Neural progenitor cell (in vitro differentiated cells): Measurements from ENCODE around the gene MORN1. TPM values are rescaled to one million over a fixed set of nuclear protein-coding genes. Genes with fewer than 3 reads are reported as not detected.

Source experiments
- DNase-seq: peaks from one replicate; pipeline ENCODE4 v3.0.0-alpha.2; 2016; ENCODE audit warnings: low spot score
- H2AFZ ChIP-seq: fragments of 200-600 bp; sonication (generic); replicated peaks from 2 replicates; pipeline ENCODE4 v1.6.1; 2016; ENCODE audit warnings: antibody characterized with exemption
- H3F3A ChIP-seq: fragments of 200-600 bp; sonication (generic); 2 replicates; pipeline ENCODE4 v1.6.1; 2016; ENCODE audit warnings: antibody characterized with exemption, low read depth
- H3K27ac ChIP-seq: fragments of 200-600 bp; sonication (generic); 2 replicates; pipeline ENCODE4 v1.5.1; 2016; ENCODE audit warnings: mild to moderate bottlenecking
- H3K27me3 ChIP-seq: fragments of 200-600 bp; sonication (generic); 2 replicates; pipeline ENCODE4 v1.6.1; 2016; ENCODE audit warnings: mild to moderate bottlenecking, moderate library complexity
- H3K36me3 ChIP-seq: fragments of 200-600 bp; sonication (generic); 2 replicates; pipeline ENCODE4 v1.5.1; 2016
- H3K4me1 ChIP-seq: fragments of 200-600 bp; sonication (generic); 2 replicates; pipeline ENCODE4 v1.6.1; 2016; ENCODE audit warnings: mixed run types
- H3K4me2 ChIP-seq: fragments of 200-600 bp; sonication (generic); 2 replicates; pipeline ENCODE4 v1.6.1; 2016
- H3K4me3 ChIP-seq: fragments of 200-600 bp; sonication (generic); 2 replicates; pipeline ENCODE4 v1.5.1; 2016
- H3K79me2 ChIP-seq: fragments of 200-600 bp; sonication (generic); 2 replicates; pipeline ENCODE4 v1.6.1; 2016; ENCODE audit warnings: low read depth
- H3K9ac ChIP-seq: fragments of 200-600 bp; sonication (generic); 2 replicates; pipeline ENCODE4 v1.6.1; 2016
- H3K9me3 ChIP-seq: fragments of 200-600 bp; sonication (generic); 2 replicates; pipeline ENCODE4 v1.5.1; 2016; ENCODE audit warnings: low read depth
- H4K20me1 ChIP-seq: fragments of 200-600 bp; sonication (generic); 2 replicates; pipeline ENCODE4 v1.6.1; 2016; ENCODE audit warnings: low read depth
- H3K27ac Mint-ChIP-seq: 3 replicates; pipeline ENCODE4 v1.8.0; 2021; ENCODE audit warnings: mixed read lengths
- H3K27me3 Mint-ChIP-seq: 2 replicates; pipeline ENCODE4 v1.8.0; 2022; ENCODE audit warnings: low read depth, mild to moderate bottlenecking, inconsistent platforms, moderate library complexity, mixed read lengths; ENCODE audit not compliant: insufficient read depth
- H3K36me3 Mint-ChIP-seq: 3 replicates; pipeline ENCODE4 v1.8.0; 2021; ENCODE audit warnings: mixed read lengths
- H3K4me1 Mint-ChIP-seq: 3 replicates; pipeline ENCODE4 v1.8.0; 2021; ENCODE audit warnings: mixed read lengths
- H3K4me3 Mint-ChIP-seq: 3 replicates; pipeline ENCODE4 v1.8.0; 2021; ENCODE audit warnings: mild to moderate bottlenecking, moderate library complexity, mixed read lengths
- H3K9me3 Mint-ChIP-seq: 3 replicates; pipeline ENCODE4 v1.8.0; 2020; ENCODE audit warnings: mixed read lengths
- CTCF ChIP-seq: fragments of 200-600 bp; sonication (generic); IDR thresholded peaks from 2 replicates; pipeline ENCODE4 v1.5.1; 2017; ENCODE audit warnings: antibody characterized with exemption, mild to moderate bottlenecking
- EZH2 ChIP-seq: fragments of 200-600 bp; sonication (generic); IDR thresholded peaks from 2 replicates; pipeline ENCODE4 v1.6.1; 2017; ENCODE audit warnings: antibody characterized with exemption, mild to moderate bottlenecking, moderate library complexity
- EZH2phosphoT487 ChIP-seq: fragments of 200-600 bp; sonication (generic); IDR thresholded peaks from 2 replicates; pipeline ENCODE4 v1.6.1; 2017; ENCODE audit warnings: antibody characterized with exemption
- total RNA-seq: library from RNA; depleted of rRNA; stranded (reverse); fragments of >200 nt; gene quantifications from 2 replicates; pipeline ENCODE4 v1.2.3, GENCODE V29; 2015; ENCODE audit warnings: low replicate concordance

The MORN1 gene
- total RNA-seq, 1 donor from 2014 or later, result 7.0 TPM

GRCh38 chr1:2376931-2377672, 14.3 kb downstream of the MORN1 start:
- no peaks in the 10 kb centered on the region for H3K4me1 ChIP-seq
- Mint-ChIP-seq H3K27ac (no peak overlapping the region), H3K9me3 (no peaks in the 10 kb centered on the region), H3K4me1 (peaks cover 4% of the 10 kb centered on the region), H3K27me3 (peaks cover 2% of the 10 kb centered on the region), H3K4me3 (no peak overlapping the region), H3K36me3 (peaks cover 2% of the 10 kb centered on the region)
- H2AFZ ChIP-seq, result no peak overlapping the region
- no peak overlapping the region for H3K4me3 ChIP-seq
- no peaks in the 10 kb centered on the region for H3K36me3 ChIP-seq
- TF ChIP-seq EZH2phosphoT487 (no peak), CTCF (no peak), EZH2 (no peak)
- H3K27ac ChIP-seq, result no peak overlapping the region
- no peaks in the 10 kb centered on the region for H3K27me3 ChIP-seq
- H3K79me2 ChIP-seq, result no peaks in the 10 kb centered on the region
- no peaks in the 10 kb centered on the region for H3K9me3 ChIP-seq
- H3K9ac ChIP-seq, result no peak overlapping the region
- DNase-seq, result no peak
- H3F3A ChIP-seq, result no peaks in the 10 kb centered on the region
- H3K4me2 ChIP-seq, result no peak overlapping the region
- H4K20me1 ChIP-seq, result peaks cover 3% of the 10 kb centered on the region

DNA sequence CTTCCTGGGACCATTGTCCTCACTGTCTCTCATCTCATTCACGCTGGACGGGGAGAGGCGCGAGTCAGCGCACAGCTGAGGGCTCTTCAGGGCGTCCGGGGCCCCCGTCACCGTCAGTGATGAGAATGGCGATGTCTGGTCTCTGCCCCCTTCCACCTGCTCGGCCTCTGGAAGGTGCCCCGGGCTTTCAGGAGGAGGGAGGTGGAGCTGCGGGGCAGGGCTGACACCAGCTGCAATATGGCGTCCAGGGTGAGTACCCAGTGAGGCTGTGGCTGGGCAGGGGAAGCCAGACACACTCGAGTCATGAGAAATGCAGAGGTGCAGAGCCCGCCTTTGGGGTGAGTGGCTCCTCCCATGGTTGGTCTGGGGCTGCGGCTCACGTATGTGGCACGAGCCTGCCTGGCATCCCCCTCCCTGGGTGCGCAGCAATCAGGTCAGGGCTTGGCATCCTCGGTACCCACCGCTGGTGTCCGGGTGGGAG, 15.1 kb downstream of the MORN1 start:
- Histone ChIP-seq H3K27ac (no peak overlapping the region), H2AFZ (no peak overlapping the region), H3K4me2 (no peak overlapping the region), H3K27me3 (no peaks in the 10 kb centered on the region), H4K20me1 (no peaks in the 10 kb centered on the region), H3K36me3 (no peaks in the 10 kb centered on the region), H3K4me1 (no peaks in the 10 kb centered on the region), H3K9me3 (no peaks in the 10 kb centered on the region), H3K4me3 (no peak overlapping the region), H3K79me2 (no peaks in the 10 kb centered on the region), H3K9ac (no peak overlapping the region), H3F3A (no peaks in the 10 kb centered on the region)
- DNase-seq, result no peak
- Mint-ChIP-seq H3K4me1 (peaks cover 4% of the 10 kb centered on the region), H3K27ac (no peak overlapping the region), H3K4me3 (no peak overlapping the region), H3K27me3 (peaks cover 2% of the 10 kb centered on the region), H3K36me3 (peaks cover 3% of the 10 kb centered on the region), H3K9me3 (no peaks in the 10 kb centered on the region)
- TF ChIP-seq EZH2 (no peak), CTCF (no peak), EZH2phosphoT487 (no peak)

DNA sequence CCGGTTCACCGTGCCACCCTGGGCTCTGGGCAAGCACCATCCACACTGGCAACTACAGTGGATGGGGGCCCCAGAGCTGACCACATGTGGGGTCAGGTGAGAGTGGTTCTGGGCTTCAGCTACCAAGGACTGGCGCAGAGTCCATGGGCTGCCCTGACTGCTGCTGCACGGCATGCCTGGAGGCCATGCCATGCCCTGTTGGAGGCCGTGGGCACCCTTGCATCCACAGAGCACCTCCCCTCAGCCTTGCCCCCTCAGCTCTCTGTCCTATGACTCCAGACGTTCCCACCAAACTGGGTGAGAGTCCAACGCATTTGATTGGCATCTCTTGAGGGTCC, 15.5 kb downstream of the MORN1 start:
- peaks cover 6% of the 10 kb centered on the region for H3K36me3 Mint-ChIP-seq
- H3K4me2 ChIP-seq, result no peak overlapping the region
- H3K4me3 Mint-ChIP-seq, result no peak overlapping the region
- peaks cover 4% of the 10 kb centered on the region for H3K4me1 Mint-ChIP-seq
- DNase-seq, result no peak
- H4K20me1 ChIP-seq, result no peaks in the 10 kb centered on the region
- no peak overlapping the region for H3K27ac ChIP-seq
- H3K27ac Mint-ChIP-seq, result no peak overlapping the region
- no peaks in the 10 kb centered on the region for H3K27me3 ChIP-seq
- H2AFZ ChIP-seq, result no peak overlapping the region
- no peaks in the 10 kb centered on the region for H3K36me3 ChIP-seq
- no peak for TF ChIP-seq CTCF
- no peak for TF ChIP-seq EZH2phosphoT487
- no peak for TF ChIP-seq EZH2
- H3K4me3 ChIP-seq, result no peak overlapping the region
- no peaks in the 10 kb centered on the region for H3K4me1 ChIP-seq
- H3K79me2 ChIP-seq, result no peaks in the 10 kb centered on the region
- no peaks in the 10 kb centered on the region for H3F3A ChIP-seq
- H3K9ac ChIP-seq, result no peak overlapping the region
- H3K9me3 ChIP-seq, result no peaks in the 10 kb centered on the region
- no peaks in the 10 kb centered on the region for H3K9me3 Mint-ChIP-seq
- peaks cover 2% of the 10 kb centered on the region for H3K27me3 Mint-ChIP-seq
